MM.1S (cell line): ENCODE results near the gene IL23R.

Experiments used
- DNase-seq: peaks from one replicate; pipeline ENCODE4 v3.0.0-alpha.2; 2015
- H2AFZ ChIP-seq: fragments of 300-600 bp; sonication (generic); 2 replicates; pipeline ENCODE4 v1.6.0; 2016; ENCODE audit warnings: antibody characterized with exemption, low read length
- H3F3A ChIP-seq: fragments of 300-600 bp; sonication (generic); 2 replicates; pipeline ENCODE4 v1.6.1; 2016; ENCODE audit warnings: mild to moderate bottlenecking, antibody characterized with exemption, low read length, moderate library complexity, mixed read lengths; ENCODE audit not compliant: insufficient read depth
- H3K27ac ChIP-seq: fragments of 300-600 bp; sonication (generic); 2 replicates; pipeline ENCODE4 v1.5.1; 2016; ENCODE audit warnings: mild to moderate bottlenecking, low read length
- H3K27me3 ChIP-seq: fragments of 300-600 bp; sonication (generic); replicated peaks from 2 replicates; pipeline ENCODE4 v1.6.0; 2016; ENCODE audit warnings: low read length; ENCODE audit not compliant: insufficient read depth
- H3K36me3 ChIP-seq: fragments of 300-600 bp; sonication (generic); replicated peaks from 2 replicates; pipeline ENCODE4 v1.6.1; 2016; ENCODE audit warnings: mild to moderate bottlenecking, low read length, mixed read lengths; ENCODE audit not compliant: insufficient read depth
- H3K4me1 ChIP-seq: fragments of 300-600 bp; sonication (generic); 2 replicates; pipeline ENCODE4 v1.6.1; 2016; ENCODE audit warnings: low read length, mixed read lengths
- H3K4me2 ChIP-seq: fragments of 300-600 bp; sonication (generic); 2 replicates; pipeline ENCODE4 v1.6.0; 2016; ENCODE audit warnings: low read depth, low read length
- H3K4me3 ChIP-seq: fragments of 300-600 bp; sonication (generic); 2 replicates; pipeline ENCODE4 v1.5.1; 2016; ENCODE audit warnings: low read length, mixed read lengths
- H3K79me2 ChIP-seq: fragments of 300-600 bp; sonication (generic); 2 replicates; pipeline ENCODE4 v1.6.1; 2016; ENCODE audit warnings: mixed run types, low read length, mixed read lengths
- H3K9ac ChIP-seq: fragments of 300-600 bp; sonication (generic); 2 replicates; pipeline ENCODE4 v1.6.1; 2016; ENCODE audit warnings: low read length, mixed read lengths
- H3K9me2 ChIP-seq: fragments of 300-600 bp; sonication (generic); replicated peaks from 2 replicates; pipeline ENCODE4 v1.6.1; 2016; ENCODE audit warnings: mild to moderate bottlenecking, low read length, mixed read lengths; ENCODE audit not compliant: insufficient read depth
- H3K9me3 ChIP-seq: fragments of 300-600 bp; sonication (generic); replicated peaks from 2 replicates; pipeline ENCODE4 v1.6.1; 2016; ENCODE audit warnings: mild to moderate bottlenecking, low read length, mixed read lengths; ENCODE audit not compliant: insufficient read depth
- H4K20me1 ChIP-seq: fragments of 300-600 bp; sonication (generic); 2 replicates; pipeline ENCODE4 v1.6.1; 2016; ENCODE audit warnings: mild to moderate bottlenecking, low read length, moderate library complexity, mixed read lengths; ENCODE audit not compliant: insufficient read depth
- EZH2 ChIP-seq: fragments of 300-600 bp; sonication (generic); optimal IDR thresholded peaks from 2 replicates; pipeline ENCODE3; 2017; ENCODE audit warnings: low read depth, mild to moderate bottlenecking, antibody characterized with exemption, low read length, mixed read lengths
- EZH2phosphoT487 ChIP-seq: fragments of 300-600 bp; sonication (generic); IDR thresholded peaks from 2 replicates; pipeline ENCODE4 v1.6.1; 2018; ENCODE audit warnings: antibody characterized with exemption, low read length
- TF ChIP-seq, protein P1 (sequence below): fragments of 300-600 bp; sonication (generic); IDR thresholded peaks from 2 replicates; pipeline ENCODE4 v1.5.1; 2016; ENCODE audit warnings: antibody characterized with exemption, low read length, mixed read lengths

Gene IL23R

DNA sequence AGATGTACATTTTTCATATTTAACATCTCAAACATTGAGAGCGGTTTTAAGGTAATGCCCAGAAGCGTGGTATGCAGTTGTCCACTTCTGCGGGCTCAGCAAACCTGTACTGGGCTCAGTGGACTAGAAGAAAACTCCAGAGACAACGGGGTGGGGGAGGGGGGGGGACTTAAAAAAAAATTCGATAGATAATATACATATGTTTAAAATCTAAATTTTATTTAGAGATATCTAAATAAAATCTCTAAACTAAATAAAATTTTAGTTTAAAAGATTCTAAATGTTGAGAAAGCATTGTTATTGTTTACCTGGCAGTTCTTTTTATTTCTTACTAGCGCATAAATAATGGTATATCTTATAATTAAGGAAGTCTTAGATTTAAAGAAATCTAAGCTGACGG lies 140.3 kb downstream of the IL23R start:
- no peak overlapping the region for H3K4me2 ChIP-seq
- H2AFZ ChIP-seq, result no peak overlapping the region
- no peaks in the 10 kb centered on the region for H3K36me3 ChIP-seq
- no peak overlapping the region for H3K4me3 ChIP-seq
- no peaks in the 10 kb centered on the region for H4K20me1 ChIP-seq
- no peak overlapping the region for H3K9ac ChIP-seq
- H3K27ac ChIP-seq, result no peak overlapping the region
- H3K9me3 ChIP-seq, result no peaks in the 10 kb centered on the region
- no peaks in the 10 kb centered on the region for H3F3A ChIP-seq
- H3K79me2 ChIP-seq, result no peaks in the 10 kb centered on the region
- no peaks in the 10 kb centered on the region for H3K27me3 ChIP-seq
- no peaks in the 10 kb centered on the region for H3K9me2 ChIP-seq
- no peak for DNase-seq
- no peaks in the 10 kb centered on the region for H3K4me1 ChIP-seq
- TF ChIP-seq EZH2phosphoT487 (no peak), EZH2 (no peak)
- TF ChIP-seq, protein P1, sequence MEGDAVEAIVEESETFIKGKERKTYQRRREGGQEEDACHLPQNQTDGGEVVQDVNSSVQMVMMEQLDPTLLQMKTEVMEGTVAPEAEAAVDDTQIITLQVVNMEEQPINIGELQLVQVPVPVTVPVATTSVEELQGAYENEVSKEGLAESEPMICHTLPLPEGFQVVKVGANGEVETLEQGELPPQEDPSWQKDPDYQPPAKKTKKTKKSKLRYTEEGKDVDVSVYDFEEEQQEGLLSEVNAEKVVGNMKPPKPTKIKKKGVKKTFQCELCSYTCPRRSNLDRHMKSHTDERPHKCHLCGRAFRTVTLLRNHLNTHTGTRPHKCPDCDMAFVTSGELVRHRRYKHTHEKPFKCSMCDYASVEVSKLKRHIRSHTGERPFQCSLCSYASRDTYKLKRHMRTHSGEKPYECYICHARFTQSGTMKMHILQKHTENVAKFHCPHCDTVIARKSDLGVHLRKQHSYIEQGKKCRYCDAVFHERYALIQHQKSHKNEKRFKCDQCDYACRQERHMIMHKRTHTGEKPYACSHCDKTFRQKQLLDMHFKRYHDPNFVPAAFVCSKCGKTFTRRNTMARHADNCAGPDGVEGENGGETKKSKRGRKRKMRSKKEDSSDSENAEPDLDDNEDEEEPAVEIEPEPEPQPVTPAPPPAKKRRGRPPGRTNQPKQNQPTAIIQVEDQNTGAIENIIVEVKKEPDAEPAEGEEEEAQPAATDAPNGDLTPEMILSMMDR, result no peak

DNA sequence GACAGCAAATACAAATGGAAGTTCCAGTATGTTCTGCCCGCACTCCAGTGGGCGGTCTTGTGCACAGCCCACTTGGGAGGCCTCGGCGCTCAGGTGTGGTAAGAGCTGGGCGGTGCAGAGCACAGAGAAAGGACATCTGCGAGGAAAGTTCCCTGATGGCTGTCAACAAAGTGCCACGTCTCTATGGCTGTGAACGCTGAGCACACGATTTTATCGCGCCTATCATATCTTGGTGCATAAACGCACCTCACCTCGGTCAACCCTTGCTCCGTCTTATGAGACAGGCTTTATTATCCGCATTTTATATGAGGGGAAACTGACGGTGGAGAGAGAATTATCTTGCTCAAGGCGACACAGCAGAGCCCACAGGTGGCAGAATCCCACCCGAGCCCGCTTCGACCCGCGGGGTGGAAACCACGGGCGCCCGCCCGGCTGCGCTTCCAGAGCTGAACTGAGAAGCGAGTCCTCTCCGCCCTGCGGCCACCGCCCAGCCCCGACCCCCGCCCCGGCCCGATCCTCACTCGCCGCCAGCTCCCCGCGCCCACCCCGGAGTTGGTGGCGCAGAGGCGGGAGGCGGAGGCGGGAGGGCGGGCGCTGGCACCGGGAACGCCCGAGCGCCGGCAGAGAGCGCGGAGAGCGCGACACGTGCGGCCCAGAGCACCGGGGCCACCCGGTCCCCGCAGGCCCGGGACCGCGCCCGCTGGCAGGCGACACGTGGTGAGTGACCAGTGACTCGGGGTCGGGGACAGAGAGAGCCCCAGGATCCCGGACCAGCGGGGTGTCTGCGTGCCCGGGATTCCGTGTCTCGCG lies 141.2 kb downstream of the IL23R start, which contains the start of gene IL12RB2:
Gene IL12RB2 (plus strand): TSS at position 623 of the 810 bp plus-strand sequence. CDS start 12,496 bp downstream, outside the sequence.
- Histone ChIP-seq H3F3A (no peaks in the 10 kb centered on the region), H3K27me3 (no peaks in the 10 kb centered on the region), H3K27ac (no peak within 1 kb of the TSS), H3K36me3 (no peaks in the 10 kb centered on the region), H4K20me1 (no peaks in the 10 kb centered on the region), H3K79me2 (no peaks in the 10 kb centered on the region), H3K4me1 (no peaks in the 10 kb centered on the region), H3K9ac (no peak within 1 kb of the TSS), H3K4me3 (no peak within 1 kb of the TSS), H2AFZ (no peak within 1 kb of the TSS), H3K9me3 (no peaks in the 10 kb centered on the region), H3K9me2 (no peaks in the 10 kb centered on the region), H3K4me2 (no peak within 1 kb of the TSS; the same call in 1 of the 2 replicates)
- TF ChIP-seq EZH2 (no peak), EZH2phosphoT487 (no peak)
- TF ChIP-seq, protein P1, result no peak
- no peak for DNase-seq

DNA sequence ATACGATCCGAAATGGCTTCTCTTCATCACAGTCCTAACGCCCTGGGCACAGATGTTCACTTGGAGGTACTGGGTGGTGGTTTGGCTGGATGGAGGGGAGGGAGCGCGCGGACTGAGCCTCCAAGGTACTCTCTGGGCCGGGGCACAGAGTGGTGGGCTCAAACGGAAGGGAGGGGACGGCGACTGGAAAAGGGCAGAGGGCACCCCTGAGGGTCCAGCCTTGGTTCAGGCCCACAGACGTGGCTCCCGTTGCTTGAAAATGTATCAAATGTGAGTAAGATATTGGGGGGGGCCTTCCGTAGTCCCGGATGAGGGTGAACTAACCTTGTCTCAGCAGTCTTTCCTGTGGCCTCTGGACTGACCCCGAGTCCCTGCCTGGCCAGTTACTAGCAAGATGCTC lies 141.9 kb downstream of the IL23R start:
- Histone ChIP-seq H3K9me3 (no peaks in the 10 kb centered on the region), H3F3A (no peaks in the 10 kb centered on the region), H4K20me1 (no peaks in the 10 kb centered on the region), H3K27ac (no peak overlapping the region), H3K36me3 (no peaks in the 10 kb centered on the region), H2AFZ (no peak overlapping the region), H3K9me2 (no peaks in the 10 kb centered on the region), H3K4me2 (no peak overlapping the region), H3K4me1 (no peaks in the 10 kb centered on the region), H3K4me3 (no peak overlapping the region), H3K27me3 (no peaks in the 10 kb centered on the region), H3K9ac (no peak overlapping the region), H3K79me2 (no peaks in the 10 kb centered on the region)
- DNase-seq, result no peak
- TF ChIP-seq, protein P1, result no peak
- TF ChIP-seq EZH2 (no peak), EZH2phosphoT487 (no peak)
